HepG2 (cell line): ENCODE data around the gene CTNNA2. TPM values are rescaled to one million over a fixed set of nuclear protein-coding genes. Genes with fewer than 3 reads are reported as not detected.

Experiments
- ATAC-seq: fragments of 200-7000 bp; cut with Tn5 transposase; 3 replicates; pipeline ENCODE4 v1.9.1; 2020; ENCODE audit warnings: mild to moderate bottlenecking, moderate library complexity
- BruUV-seq: library from RNA; stranded (reverse); fragments of 400-500 nt; replicated peaks from 2 replicates; lab custom pipeline; 2021; lab: Mats Ljungman, UMichigan
- CTCF ChIA-PET: fragments of 300-600 bp; formaldehyde crosslinking; extraction: SDS; loops from one replicate; lab custom pipeline; 2021; ENCODE audit warnings: low total read pairs, inconsistent platforms, low intra/inter-chr PET ratio; lab: Yijun Ruan, JAX
- POLR2A ChIA-PET: fragments of 350-600 bp; sonication (Branson Sonifier 250); formaldehyde crosslinking; loops from one replicate; lab custom pipeline; 2020; ENCODE audit warnings: antibody characterized with exemption, inconsistent platforms; lab: Yijun Ruan, JAX
- DNase-seq: peaks from one replicate; pipeline ENCODE4 v3.0.0-alpha.2; 2015; ENCODE audit warnings: low spot score
- FAIRE-seq: peaks from 3 replicates; lab custom pipeline; 2011; peaks lifted over from hg19 to GRCh38; lab: Jason Lieb, UNC
- H2AFZ ChIP-seq: one replicate; pipeline ENCODE4 v1.6.1; 2011; ENCODE audit warnings: low read length, inconsistent platforms
- H3K27ac ChIP-seq: fragments of 300-600 bp; 3 replicates; pipeline ENCODE4 v1.8.0; 2011; ENCODE audit warnings: mixed run types, mild to moderate bottlenecking, mixed read lengths, low read length, inconsistent platforms; ENCODE audit not compliant: insufficient read depth; ENCODE audit errors: extremely low read length
- H3K27me3 ChIP-seq, 2 experiments: fragments of 200-600 bp in 1 of 2; 2 replicates in 1 of 2; 3 replicates in 1 of 2; pipeline versions ENCODE4 v1.6.0 to v1.8.0; 2011; ENCODE audit warnings: low read length in 2 of 2, mild to moderate bottlenecking in 2 of 2, moderate library complexity in 2 of 2, inconsistent platforms in 1 of 2; ENCODE audit not compliant: insufficient read depth in 2 of 2, control insufficient read depth in 1 of 2
- H3K36me3 ChIP-seq, 2 experiments: fragments of 200-600 bp in 1 of 2; replicated peaks in 1 of 2; 2 replicates in 1 of 2; 3 replicates in 1 of 2; pipeline versions ENCODE4 v1.5.1 to v1.8.0; 2011; ENCODE audit warnings: low read length in 2 of 2, inconsistent platforms in 1 of 2; ENCODE audit not compliant: insufficient read depth in 2 of 2, control insufficient read depth in 1 of 2
- H3K4me1 ChIP-seq: 2 replicates; pipeline ENCODE4 v1.5.1; 2012; ENCODE audit warnings: low read length, inconsistent platforms; ENCODE audit not compliant: insufficient read depth
- H3K4me2 ChIP-seq: 2 replicates; pipeline ENCODE4 v1.6.0; 2011; ENCODE audit warnings: low read depth, low read length, inconsistent platforms
- H3K4me3 ChIP-seq, 3 experiments: fragments of 200-600 bp in 1 of 3; sonication (generic), shearing (Covaris generic) in 1 of 3; replicated peaks in 1 of 3; 2 replicates each; pipeline ENCODE4 v1.5.1; 2011 to 2016; ENCODE audit warnings: low read length in 3 of 3, inconsistent platforms in 2 of 3, low read depth in 2 of 3, mild to moderate bottlenecking in 2 of 3, control low read depth in 1 of 3, mixed read lengths in 1 of 3; ENCODE audit not compliant: insufficient read depth in 1 of 3
- H3K79me2 ChIP-seq: one replicate; pipeline ENCODE4 v1.6.1; 2011; ENCODE audit warnings: low read length, inconsistent platforms; ENCODE audit not compliant: insufficient read depth
- H3K9ac ChIP-seq: 2 replicates; pipeline ENCODE4 v1.6.0; 2011; ENCODE audit warnings: mild to moderate bottlenecking, low read depth, low read length, inconsistent platforms; ENCODE audit not compliant: insufficient read depth
- H3K9me3 ChIP-seq: 2 replicates; pipeline ENCODE4 v1.5.1; 2012; ENCODE audit warnings: mild to moderate bottlenecking, low read length
- H4K20me1 ChIP-seq: 2 replicates; pipeline ENCODE4 v1.6.0; 2011; ENCODE audit warnings: inconsistent platforms, mild to moderate bottlenecking, low read length, moderate library complexity; ENCODE audit not compliant: insufficient read depth
- KDM3A ChIP-seq: IDR thresholded peaks from 2 replicates; pipeline ENCODE4 v1.6.1; 2018; ENCODE audit warnings: low read depth, missing compliant biosample characterization
- MEIS2 ChIP-seq: sonication (generic); formaldehyde crosslinking; IDR thresholded peaks from 2 replicates; pipeline ENCODE4 v1.9.0; 2021; ENCODE audit warnings: mild to moderate bottlenecking, missing genetic modification reagents
- TCF12 ChIP-seq, 2 experiments: fragments of 450-650 bp in 1 of 2; sonication (generic) in 1 of 2; formaldehyde crosslinking in 1 of 2; IDR thresholded peaks; 2 replicates each; pipeline versions ENCODE4 v1.6.1 to v1.8.0; 2017 to 2022; ENCODE audit warnings: antibody characterized with exemption in 1 of 2, mild to moderate bottlenecking in 1 of 2, missing genetic modification reagents in 1 of 2, moderate library complexity in 1 of 2
- TP53 ChIP-seq: sonication (generic); formaldehyde crosslinking; conservative IDR thresholded peaks from 2 replicates; pipeline ENCODE4 v1.4.0; 2020; ENCODE audit warnings: missing genetic modification reagents
- ZFP91 ChIP-seq: sonication (generic); formaldehyde crosslinking; IDR thresholded peaks from 2 replicates; pipeline ENCODE4 v1.9.0; 2022; ENCODE audit warnings: missing genetic modification reagents, mild to moderate bottlenecking, borderline replicate concordance
- ZNF775 ChIP-seq: sonication (generic); formaldehyde crosslinking; IDR thresholded peaks from 2 replicates; pipeline ENCODE4 v1.4.0; 2020; ENCODE audit warnings: missing genetic modification reagents, mild to moderate bottlenecking, moderate library complexity, borderline replicate concordance
- WGBS: methylation state at CpG from one replicate; pipeline ENCODE4 v1.1.6; 2017; ENCODE audit warnings: low lambda C conversion rate; 5-methylcytosine and 5-hydroxymethylcytosine counted together
- in situ Hi-C: cut with HindIII; loops from 2 replicates; pipeline ENCODE4 v1.10.0; 2017; ENCODE audit warnings: low pct_unique_long_range_greater_than_20kb; ENCODE audit not compliant: extremely low pct_ligation_motif_present
- intact Hi-C: fragments of 100-400 bp; cut with micrococcal nuclease; formaldehyde crosslinking; loops from one replicate; pipeline ENCODE4 v1.10.0; 2022; ENCODE audit not compliant: unreplicated experiment
- polyA plus RNA-seq, 8 experiments: library from polyadenylated mRNA; depleted of rRNA in 3 of 8; stranded (reverse) in 7 of 8; unstranded in 1 of 8; fragments of >200 nt; fragmentation: Illumina TruSeq in 4 of 8; extraction: Trizol in 4 of 8; gene quantifications; 2 replicates each; pipeline versions ENCODE4 v1.2.1 to v1.2.3, GENCODE V29; 2011 to 2016; ENCODE audit warnings: low read depth in 4 of 8, missing spikeins in 1 of 8, mixed read lengths in 1 of 8; ENCODE audit not compliant: insufficient read depth in 1 of 8
- total RNA-seq, 5 experiments: library from RNA; depleted of rRNA; stranded (reverse); fragments of >200 nt; fragmentation: Illumina TruSeq; extraction: Trizol; gene quantifications; 2 replicates each; pipeline ENCODE4 v1.2.3, GENCODE V29; 2016; ENCODE audit warnings: low read depth in 1 of 5
- TF ChIP-seq, protein P1 (sequence below): sonication (generic); formaldehyde crosslinking; IDR thresholded peaks from 2 replicates; pipeline ENCODE4 v1.5.1; 2020; ENCODE audit warnings: missing genetic modification reagents, mild to moderate bottlenecking, borderline replicate concordance

CTNNA2 gene
- total and polyA plus RNA-seq, 2 of the 13 experiments (the other 11 are each of a cell fraction or from before 2014, with no cell fraction given): not detected

DNA sequence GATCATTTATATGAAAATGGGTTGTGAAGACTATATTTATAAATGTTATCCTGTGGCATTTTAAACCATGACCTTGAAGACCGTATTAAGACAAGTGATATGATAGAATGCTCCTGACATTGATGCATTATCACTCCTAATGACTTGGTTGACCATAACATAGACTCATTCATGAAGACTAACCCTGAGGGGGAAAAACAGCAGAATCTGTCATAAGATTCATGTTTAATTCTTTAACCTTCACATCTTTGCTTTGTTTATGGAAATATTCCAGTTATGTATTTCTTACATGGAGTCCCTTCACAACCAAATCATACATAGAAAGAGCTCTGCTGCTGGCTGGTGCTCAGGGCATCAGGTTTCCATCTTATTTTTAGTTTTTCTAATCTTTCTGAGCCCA is 78.4 kb downstream of the CTNNA2 start:
- ChIA-PET CTCF (no interaction called here), POLR2A (no interaction called here)
- H3K4me3 ChIP-seq: no peak overlapping the region
- TF ChIP-seq ZNF775: no peak
- TF ChIP-seq MEIS2 (CRISPR knock-in tag): no peak
- TF ChIP-seq, protein P1, sequence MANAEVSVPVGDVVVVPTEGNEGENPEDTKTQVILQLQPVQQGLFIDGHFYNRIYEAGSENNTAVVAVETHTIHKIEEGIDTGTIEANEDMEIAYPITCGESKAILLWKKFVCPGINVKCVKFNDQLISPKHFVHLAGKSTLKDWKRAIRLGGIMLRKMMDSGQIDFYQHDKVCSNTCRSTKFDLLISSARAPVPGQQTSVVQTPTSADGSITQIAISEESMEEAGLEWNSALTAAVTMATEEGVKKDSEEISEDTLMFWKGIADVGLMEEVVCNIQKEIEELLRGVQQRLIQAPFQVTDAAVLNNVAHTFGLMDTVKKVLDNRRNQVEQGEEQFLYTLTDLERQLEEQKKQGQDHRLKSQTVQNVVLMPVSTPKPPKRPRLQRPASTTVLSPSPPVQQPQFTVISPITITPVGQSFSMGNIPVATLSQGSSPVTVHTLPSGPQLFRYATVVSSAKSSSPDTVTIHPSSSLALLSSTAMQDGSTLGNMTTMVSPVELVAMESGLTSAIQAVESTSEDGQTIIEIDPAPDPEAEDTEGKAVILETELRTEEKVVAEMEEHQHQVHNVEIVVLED (CRISPR knock-in tag): no peak
- TF ChIP-seq TCF12 (IDR thresholded peaks at IDR 0.05): no peak
- no peak for TF ChIP-seq TCF12 (CRISPR knock-in tag; IDR thresholded peaks at IDR 0.05)
- TF ChIP-seq TP53 (CRISPR knock-in tag): no peak
- TF ChIP-seq ZFP91 (CRISPR knock-in tag): no peak
- no peak for TF ChIP-seq KDM3A (CRISPR knock-in tag)
- no peaks in the 10 kb centered on the region for H3K36me3 ChIP-seq
- DNase-seq: no peak
- H2AFZ ChIP-seq: no peak overlapping the region
- 6% methylated on average over 1 of the region's 1 CpG for WGBS
- no peak overlapping the region for H3K27ac ChIP-seq
- H3K4me1 ChIP-seq: no peaks in the 10 kb centered on the region
- intact Hi-C loops (no loop called here), in situ Hi-C loops (no loop called here)
- H3K4me2 ChIP-seq: no peak overlapping the region
- H4K20me1 ChIP-seq: no peaks in the 10 kb centered on the region
- no peaks in the 10 kb centered on the region for H3K79me2 ChIP-seq
- BruUV-seq: no TSS peak
- no peaks in the 10 kb centered on the region for H3K27me3 ChIP-seq
- no peak for FAIRE-seq
- H3K9ac ChIP-seq: no peak overlapping the region
- ATAC-seq: no peak
- H3K9me3 ChIP-seq: no peaks in the 10 kb centered on the region
